ENCODE measurements around the gene MRPS34.
A peak's percentile ranks its signal among the peaks of the same experiment; 100 is the strongest.
"Not testable (repeated sequence)": the region's sequence is repeated elsewhere in the genome, so short reads cannot be mapped to it uniquely, and the experiment has no call there.

MRPS34 gene

DNA sequence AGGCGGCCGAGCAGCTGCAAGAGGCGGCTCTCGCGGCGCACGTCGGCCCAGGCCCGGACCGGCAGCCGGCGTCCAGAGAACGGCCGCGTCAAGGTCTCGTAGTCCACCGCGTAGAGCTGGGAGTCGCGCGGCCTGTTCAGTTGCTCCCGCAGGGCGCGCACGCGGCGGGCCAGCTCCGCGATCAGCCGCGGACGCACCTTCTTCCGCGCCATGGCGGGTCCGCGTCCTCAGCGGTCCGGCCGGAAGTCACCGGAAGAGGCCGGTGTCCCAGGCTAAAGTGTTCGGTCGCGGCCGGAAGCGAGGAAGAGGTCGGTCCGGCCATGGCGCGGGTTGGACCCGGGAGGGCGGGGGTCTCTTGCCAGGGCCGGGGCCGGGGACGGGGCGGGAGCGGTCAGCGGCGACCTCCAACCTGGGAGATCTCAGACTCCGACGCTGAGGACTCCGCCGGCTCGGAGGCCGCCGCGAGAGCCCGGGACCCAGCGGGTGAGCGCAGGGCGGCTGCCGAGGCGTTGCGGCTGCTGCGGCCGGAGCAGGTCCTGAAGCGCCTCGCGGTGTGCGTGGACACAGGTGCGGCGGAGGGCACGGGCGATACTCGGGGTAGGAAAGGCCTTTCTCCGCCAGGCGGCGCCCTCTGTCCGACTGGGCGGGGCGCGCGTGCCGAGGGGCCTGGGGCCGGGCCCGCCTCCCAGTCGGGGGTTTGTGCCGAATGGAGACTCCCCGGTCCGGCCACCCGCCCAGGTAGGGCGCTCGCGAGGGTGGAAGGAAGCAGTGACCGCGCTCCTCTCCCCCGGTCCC, at the start of gene MRPS34:
MRPS34 (minus strand) TSS at position 227 of the 795 bp plus-strand sequence; CDS start at position 212, 15 bp downstream.
- peak; percentile 91 for DNase-seq

DNA sequence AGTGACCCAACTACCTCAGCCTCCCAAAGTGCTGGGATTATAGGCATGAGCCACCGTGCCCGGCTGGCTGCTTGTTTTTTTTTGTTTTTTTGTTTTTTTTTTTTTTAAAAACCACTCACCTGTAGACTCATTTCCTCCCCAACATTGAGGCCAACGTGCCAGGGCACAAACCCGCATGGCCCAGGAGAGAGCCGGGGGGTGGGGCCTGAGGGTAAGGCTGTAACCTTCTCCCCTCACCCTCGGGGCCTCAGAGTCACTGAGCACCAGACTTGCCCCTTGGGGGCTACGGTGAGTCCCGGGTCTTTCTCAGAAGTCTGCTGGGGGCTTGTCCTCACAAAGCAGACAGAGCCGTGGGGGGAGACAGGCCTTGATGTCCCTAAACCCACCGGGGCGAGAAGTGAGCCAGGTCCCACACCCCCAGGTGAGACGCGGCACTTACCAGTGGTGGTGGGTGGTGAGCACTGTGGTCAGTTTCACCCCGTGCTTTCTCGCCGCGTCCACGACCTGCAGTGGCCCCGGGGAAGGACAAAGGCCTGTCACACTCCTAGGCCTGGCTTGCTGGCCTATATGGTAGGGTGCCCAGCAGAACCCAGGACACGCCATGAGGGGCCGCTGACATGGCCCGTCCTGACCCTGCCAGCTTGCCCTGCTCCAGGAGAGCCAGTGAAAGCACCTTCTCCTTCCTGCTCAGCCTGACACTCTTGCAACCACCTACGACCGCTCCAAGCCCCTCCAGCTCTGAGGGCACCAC, 49.1 kb upstream of the MRPS34 start:
- no peak for DNase-seq

DNA sequence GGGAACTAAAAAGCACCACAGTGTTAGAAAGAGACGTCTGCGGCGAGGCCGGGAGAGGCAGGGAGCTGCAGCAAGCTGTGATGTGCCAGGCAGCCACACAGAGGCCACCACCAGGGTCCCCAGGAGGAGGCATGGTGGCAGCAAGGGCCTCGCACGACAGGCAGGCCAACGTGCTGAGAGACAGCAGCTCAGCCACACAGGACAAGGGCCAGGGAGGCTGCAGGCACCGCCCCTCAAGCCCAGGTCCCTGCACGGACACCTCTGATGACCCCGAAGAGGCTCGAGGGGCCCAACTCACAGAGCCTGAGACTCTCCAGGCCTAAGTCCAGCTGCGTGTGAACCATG, 48.0 kb upstream of the MRPS34 start:
- DNase-seq, result no peak

DNA sequence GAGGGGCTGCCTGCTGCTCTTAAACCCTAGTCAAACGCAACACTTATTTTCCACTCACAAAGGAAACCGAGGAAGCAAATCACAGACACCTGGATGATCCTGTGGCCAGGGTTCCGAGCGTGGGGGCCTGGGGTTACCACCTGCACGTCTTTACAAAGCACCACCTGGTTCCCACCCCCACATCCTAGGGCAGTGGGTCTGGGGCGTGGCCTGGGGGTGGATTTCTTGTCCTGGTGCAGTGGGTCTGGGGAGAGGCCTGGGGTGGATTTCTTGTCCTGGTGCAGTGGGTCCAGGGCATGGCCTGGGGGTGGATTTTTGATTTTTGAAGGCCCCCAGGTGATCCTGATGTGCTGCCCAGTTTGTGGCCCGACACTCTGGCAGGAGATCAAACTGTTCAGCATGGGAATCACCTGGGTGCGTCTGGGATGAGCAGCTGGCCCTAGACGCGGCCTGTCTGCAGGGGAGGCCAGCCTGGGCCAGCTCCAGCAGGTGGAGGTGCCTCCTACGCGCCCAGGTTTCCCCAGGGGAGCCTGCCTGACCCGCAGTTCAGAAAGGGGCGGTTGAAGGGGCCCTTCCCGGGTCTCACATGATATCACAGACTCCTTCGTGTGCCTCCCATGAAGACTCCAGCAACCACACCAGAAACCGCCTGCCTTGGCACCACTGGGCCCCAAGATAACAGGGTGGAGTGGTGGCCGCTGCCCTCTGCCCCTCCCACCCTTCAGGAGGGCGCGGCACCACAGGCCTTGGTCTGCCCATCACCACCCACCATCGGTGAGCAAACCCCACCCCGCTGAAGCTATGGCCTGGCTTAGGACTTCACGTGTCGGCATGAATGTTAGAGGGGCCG, 47.4 kb upstream of the MRPS34 start:
- no peak for DNase-seq

DNA sequence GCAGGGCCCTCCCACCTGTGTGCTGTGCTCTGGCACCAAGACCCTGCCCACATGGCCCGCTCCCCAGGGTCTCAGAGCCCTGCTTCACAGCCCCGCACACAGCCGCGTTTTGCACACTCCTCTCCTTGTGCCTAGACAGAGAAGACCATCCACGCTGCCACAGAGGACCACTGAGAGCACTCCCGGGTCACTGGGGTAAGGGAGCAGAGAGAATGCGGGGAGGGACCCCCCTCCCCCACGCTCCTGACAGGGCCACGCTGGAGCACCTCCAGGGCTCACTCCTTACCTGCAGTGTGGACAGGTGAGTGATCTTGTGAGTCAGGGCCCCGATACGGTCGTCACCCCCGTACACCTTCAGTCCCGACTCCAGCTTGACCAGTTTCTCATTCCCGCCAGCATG, 46.7 kb upstream of the MRPS34 start:
- no peak for DNase-seq

DNA sequence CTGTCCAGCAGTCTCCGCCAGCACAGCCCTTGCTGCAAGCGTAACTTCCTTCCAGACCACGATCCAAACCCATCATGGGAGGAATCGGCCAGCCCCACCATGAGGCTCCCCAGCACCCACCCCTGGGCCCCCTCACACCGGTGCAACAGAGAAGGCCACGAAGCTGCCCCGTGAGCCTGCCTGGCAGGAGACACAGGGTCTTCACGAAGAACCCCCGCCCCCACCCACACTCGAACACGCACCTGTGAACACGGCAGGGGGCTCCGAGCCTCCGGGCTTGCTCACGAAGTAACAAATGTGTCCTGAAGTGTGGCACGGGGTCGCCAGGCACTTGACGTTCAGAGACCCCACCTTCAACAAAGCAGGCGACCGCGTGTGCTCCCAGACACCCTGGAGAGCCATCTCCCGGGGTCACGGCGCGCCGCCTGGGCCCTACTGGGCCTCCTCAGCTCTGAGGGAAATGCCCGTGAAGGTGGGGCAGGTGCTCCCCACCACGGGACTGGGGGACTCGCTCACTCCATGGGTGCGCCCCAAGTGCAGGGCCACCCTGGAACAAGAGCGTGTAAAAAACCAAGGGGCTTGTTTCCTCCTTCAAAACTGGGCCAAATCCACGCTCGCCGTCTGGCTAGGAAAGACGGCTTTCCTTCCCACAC, 46.1 kb upstream of the MRPS34 start:
- DNase-seq, result no peak

DNA sequence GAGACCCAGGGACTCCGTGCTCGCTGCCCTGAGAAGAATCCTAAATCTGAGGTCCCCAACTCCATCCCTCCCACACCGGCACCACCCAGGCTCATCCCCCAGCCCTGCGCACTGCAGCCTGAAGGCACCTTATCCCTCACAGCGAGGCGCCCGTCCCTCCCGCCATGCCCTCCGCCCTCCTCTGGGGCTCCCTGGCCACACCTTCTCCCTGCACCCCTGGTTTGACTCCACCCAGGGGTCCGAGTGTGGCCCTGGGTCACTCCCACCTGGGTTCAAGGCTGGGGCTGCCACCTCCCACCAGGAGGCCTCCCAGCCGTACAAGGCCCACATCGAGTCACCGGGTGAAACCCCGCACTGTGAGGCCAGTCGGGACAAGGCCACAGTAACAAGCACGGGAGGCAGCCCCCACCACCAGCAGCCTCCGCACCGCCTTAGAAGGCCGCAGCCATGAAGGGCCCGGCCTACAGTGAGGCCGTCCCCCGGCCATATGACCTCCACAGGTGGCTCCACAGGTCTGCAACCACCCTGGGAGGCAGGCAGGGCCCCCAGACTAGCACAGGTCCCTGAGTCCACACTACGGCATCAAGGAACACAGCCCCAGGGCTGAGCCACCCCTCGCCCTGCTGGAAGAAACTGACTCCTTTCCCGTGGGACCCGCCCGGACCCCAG, 45.4 kb upstream of the MRPS34 start:
- DNase-seq, result no peak

DNA sequence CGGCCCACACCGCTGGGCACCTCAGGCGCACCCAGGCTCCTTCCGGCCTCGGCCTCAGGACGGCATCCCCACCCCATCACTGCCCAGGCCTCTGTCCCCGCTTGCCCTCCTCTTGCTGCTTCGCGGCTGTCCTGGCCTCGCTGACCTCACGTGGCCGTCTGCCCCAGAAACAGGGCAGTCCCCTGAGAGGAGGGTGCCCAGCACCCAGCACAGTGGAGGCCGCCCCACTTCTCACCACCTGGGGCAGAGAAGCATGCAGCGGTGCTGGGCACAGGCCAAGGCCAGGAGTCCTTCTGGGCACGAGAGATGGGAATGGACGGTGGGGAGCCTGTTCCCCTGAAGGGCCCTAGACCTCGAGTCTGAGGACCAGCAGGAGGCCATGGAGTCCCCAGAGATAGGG, 44.8 kb upstream of the MRPS34 start:
- no peak for DNase-seq

DNA sequence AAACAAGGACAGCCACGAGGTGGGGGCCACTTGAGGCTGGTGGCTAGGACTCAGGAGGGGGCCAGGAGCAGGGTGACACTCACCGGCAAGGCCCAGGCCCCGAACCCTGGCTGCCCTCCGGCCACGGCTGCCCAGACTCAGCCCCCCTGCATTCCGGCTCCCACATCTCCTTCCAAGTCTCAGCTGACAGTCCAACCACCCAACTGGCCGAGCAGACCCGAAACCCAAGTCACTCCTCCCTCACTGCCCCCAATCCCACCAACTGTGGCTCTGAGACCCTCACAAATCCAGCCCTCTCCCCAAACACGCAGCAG, 44.3 kb upstream of the MRPS34 start:
- no peak for DNase-seq

DNA sequence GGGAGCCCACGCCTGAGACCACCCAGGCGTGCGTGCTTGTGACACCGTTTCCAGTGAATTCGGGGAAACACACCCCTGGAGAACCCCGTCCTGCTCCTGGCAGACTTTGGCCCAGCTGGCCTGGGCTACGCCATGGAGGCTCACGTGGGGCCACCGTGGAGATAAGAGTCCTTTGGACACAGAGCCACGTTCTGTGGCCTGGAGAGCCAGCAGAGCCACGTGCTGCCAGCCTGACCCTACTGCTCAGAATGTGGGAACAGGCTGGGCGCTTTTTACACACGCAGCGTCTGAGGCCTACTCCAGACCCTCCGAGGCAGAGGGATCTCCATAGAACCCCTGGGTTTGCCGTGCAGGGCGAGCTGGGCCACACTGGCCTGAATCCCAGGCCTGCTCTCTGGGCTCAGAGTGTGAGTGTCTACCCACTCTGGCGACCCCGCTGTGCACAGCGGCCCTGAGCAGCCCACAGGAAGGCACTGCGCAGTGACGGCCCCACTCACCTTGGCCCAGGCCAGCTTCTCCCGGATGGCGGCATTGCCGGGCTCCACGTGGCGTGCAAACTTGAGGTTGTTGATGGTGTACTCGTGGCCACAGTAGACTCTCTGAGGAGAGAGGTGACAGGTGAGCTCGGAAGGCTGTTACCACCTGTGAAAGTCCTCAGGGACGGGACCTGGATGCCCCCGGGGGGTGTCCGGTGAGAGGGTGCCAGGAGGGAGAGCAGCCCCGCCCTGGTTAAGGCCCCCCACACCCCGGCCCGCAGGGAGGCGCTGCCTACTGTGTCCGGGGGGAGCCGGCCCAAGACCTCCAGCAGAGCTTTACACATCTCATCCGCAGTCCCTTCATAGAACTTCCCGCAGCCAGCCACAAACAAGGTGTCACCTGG, 43.7 kb upstream of the MRPS34 start:
- DNase-seq, result no peak

DNA sequence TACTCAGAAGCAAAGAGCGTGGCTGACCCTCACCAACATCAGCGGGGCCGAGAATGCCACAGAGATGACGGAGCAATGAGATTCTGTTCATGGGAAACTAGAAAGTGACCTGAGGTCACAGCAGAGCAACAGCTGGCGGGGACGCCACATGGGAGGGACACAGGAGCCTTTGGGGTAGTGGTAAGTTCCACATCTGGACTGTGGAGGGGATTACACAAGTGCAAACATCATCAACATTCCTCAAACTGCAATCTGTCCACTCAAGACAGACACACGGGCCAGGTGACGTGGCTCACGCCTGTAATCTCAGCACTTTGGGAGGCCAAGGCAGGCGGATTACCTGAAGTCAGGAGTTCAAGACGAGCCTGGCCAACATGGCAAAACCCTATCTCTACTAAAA, 42.5 kb upstream of the MRPS34 start:
- DNase-seq, result no peak

DNA sequence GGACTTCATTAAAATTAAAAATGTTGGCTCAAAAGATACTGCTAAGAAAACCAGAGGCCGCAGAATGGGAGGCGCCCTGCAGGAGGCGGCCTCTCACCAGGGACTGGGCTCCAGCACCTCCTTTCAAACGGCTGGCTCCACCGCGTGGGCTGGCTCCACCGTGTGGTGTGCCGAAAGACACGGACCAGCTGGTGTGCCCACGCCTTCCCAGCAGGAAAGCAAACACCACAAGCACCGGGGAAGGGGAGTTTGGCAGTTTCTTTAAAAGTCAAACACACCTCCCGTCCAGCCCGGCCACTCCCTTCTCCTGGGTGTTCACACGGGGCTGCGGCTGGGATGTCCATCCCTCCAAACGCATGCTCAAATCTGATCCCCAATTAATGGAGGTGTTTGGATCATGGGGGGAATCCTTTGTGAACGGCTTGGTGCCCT, 39.8 kb upstream of the MRPS34 start:
- peak; percentile 50 for DNase-seq

DNA sequence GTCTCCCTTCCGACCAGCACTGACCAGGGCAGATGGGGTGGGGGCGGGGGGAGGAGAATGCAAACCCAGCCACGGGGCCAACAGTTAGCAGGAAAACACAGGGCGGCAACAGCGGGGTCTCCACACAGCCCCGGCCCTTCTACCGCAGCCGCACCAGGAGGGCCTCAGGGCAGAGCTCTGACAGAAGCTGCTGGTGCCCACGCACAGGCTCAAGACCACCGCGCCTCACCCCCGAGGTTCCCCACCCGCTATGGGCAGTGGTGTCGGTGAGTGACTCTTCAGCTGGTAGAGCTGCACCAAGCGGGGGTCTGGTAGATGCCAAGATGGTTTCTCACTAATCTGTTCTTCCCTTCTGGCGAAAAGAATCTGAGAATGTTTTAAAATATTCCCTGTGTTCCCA, 37.6 kb upstream of the MRPS34 start:
- DNase-seq, result no peak

DNA sequence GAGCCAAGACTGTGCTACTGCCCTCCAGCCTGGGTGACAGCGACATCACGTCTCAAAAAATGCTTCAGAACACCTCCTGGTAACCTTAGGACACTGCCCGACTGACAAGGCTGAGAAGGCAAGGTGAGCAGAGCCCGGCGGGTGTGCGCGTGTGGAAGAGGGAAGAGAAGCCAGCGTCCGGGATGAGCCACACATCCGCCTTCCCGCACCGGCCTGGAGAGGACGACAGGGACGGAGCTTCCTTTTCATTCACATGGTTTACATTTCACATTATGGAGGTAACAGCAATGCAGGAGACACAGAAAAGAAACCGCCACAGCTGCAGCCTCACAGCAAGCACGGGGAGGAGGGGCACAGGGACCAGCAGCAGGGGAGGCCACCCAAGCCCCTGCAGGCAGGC, 37.2 kb upstream of the MRPS34 start:
- DNase-seq, result no peak

DNA sequence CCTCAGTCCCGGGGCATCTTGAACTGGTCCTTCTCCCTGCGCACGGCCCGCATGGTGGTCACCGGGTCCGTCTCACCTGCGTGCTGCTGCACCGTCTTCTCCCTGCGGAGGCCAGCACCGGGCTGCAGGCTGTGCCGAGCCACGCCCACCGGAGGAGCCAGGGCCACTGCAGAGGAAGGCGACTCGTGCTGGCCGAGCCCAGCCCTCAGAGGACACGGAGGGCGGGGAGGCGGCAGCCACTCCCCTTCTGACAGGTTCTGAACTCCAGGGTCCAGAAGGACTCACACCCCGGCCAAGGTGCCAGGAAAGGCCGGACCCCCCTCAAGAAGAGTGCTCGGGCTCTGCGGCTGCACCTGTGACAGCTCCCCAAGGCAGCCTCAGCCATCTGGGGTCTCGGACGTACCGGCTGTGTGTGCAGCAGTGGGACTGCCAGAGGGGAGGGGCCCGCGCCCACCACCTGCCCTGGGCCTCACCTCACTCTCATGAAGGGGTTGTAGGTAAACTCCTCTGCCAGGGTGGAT, 36.4 kb upstream of the MRPS34 start:
- DNase-seq, result no peak

DNA sequence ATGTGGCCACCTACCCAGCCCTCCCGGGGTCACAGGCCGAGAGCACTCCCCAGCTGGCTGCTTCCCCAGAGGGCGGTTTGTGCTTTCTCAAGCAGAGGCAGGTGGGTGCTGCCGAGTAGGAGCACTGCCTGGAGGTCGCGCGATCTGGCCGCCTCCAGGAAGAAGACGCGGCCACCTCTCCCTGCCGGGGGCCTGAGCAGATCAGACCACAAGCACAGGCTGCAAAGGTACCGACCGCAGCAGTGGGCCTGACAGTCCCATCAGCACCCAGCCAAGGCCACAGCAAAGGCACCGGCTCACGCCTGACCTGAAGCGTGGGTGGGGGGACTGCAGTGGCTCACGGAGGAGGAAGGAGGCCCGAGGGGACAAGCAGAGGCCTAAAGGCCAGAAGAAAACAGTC, 35.8 kb upstream of the MRPS34 start:
- DNase-seq, result no peak

DNA sequence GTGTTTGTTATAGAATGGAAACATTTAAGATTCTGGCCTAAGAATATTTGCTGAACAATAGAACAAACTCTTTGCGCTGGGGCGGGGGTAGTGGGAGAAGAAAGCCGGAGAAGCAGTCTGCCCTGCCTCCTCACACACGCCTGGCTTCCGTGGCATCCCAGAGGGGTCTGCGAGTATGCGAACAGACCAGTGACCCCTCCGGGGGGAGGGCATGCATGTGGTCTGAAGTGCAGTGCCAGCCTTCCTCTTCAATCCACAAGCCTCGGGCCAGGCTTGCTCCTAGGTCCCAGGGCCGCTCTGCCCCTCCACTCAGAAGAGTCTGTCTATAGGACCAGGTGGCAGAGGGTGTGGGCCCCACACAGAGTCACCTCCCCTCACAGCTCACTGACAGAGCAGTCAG, 34.7 kb upstream of the MRPS34 start:
- DNase-seq, result no peak

DNA sequence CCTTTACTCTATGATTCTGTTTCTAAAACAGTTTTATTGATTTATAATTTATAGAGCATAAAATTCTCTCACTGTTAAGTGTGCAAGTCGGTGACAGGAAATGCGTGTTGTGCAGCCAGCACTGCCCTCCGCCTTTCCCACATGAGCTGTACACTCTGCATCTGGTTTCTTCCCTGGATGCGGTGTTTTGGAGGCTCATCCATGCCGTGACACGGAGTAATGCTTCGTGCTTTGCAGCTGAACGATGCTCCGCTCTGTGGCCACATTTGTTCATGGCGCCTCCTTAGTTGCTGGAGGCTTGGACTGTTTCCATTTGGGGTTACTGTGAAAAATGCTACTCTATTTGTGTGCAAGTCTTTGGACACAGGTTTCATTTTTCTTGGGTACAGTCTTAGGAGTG, 27.8 kb upstream of the MRPS34 start:
- no peak for DNase-seq

DNA sequence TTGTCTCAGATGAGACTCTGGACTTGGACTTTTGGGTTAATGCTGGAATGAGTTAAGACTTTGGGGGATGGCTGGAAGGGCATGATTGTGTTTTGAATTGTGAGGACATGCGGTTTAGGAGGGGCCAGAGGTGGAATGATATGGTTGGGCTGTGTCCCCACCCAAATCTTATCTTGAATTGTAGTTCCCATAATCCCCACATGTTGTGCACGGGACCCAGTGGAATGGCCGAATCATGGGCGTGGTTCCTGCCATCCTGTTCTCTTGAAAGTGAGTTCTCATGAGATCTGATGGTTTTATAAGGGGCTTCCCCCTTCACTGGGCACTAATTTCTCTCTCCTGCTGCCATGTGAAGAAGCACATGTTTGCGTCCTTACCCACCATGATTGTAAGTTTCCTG, 26.3 kb upstream of the MRPS34 start:
- not testable (repeated sequence) for DNase-seq

DNA sequence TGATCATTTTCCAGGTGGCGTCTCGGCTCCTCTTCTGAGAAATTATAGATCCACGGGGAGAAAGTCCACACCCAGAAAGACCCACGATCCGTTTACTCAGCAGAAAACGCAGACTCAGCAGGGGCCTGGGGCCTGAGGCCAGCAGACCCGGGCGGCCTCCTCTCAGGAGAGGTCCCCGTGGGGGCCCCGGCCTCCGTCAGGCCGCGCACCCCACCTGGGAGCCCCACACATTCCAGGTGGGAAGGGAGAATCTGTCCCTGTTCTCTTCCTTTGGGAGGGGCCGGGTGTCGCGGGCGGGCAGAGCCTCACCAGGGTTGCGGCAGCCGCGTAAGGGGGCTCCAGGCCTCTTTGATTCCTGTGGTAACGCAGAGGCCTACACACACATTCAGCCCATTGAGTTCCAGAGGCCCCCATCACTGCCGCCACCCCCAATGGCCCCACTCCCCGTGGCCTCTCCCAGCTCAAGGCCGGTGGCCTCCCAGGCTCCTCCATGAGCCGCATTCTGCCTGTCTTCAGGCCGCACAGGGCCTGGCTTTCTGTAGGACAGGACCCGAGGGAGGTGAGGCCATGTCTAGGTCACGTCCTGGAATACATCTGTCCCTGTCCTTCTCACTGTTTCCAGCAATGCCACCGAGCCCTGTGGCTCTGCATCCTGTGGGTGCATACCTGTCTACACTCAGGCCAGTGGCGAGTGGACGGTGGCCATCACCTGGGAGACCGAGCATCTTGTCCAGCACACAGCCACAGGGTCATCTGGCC, 22.2 kb upstream of the MRPS34 start:
- DNase-seq, result no peak

Data from activated CD4-positive, alpha-beta T cell treated with anti-CD3 and anti-CD28 coated beads, Interleukin-2, Interleukin-6, amounts not matched to agents 100 ng/mL and 50 ng/mL, durations not matched to agents 16 hours and 8 hours (primary cell).